ENCODE results near the gene NEIL3. TPM values are rescaled to one million over a fixed set of nuclear protein-coding genes. Genes with fewer than 3 reads are reported as not detected.

The NEIL3 gene
- total and polyA plus RNA-seq, 10 of the 15 experiments (the other 5 are each of a cell fraction or from before 2014, with no cell fraction given): 3.0 to 13.8 (median 8.9) TPM

- no peak for FAIRE-seq
- DNase-seq (ENCODE audit: low read depth, low spot score): no peak
- H3K27ac ChIP-seq (ENCODE audit: control insufficient read depth, insufficient read depth): no peak overlapping the region
- BruUV-seq (replicated peaks): no TSS peak
- no peaks in the 10 kb centered on the region for H3K4me1 ChIP-seq (ENCODE audit: control insufficient read depth, insufficient read depth, low read length)
- in situ Hi-C loops (cut with MboI) (loop anchor here (25.0 kb wide), 1 partner anchor 987 kb away; no protein-coding TSS in a partner anchor), intact Hi-C loops (cut with micrococcal nuclease; ENCODE audit: unreplicated experiment) (no loop called here)
- CTCF ChIA-PET: no interaction called here
- no peaks in the 10 kb centered on the region for H4K20me1 ChIP-seq (ENCODE audit: control insufficient read depth, insufficient read depth)
- no peak for ATAC-seq
- no peak overlapping the region for H3K9ac ChIP-seq (ENCODE audit: control insufficient read depth, insufficient read depth, low read length)
- SMC1A ChIA-PET (ENCODE audit: uncharacterized antibody, unreplicated experiment): no interaction called here
- H2AFZ ChIP-seq (ENCODE audit: control insufficient read depth, low read depth, low read length): no peak overlapping the region
- RAD21 ChIA-PET (ENCODE audit: unreplicated experiment): no interaction called here
- no peaks in the 10 kb centered on the region for H3K9me3 ChIP-seq (replicated peaks; ENCODE audit: control insufficient read depth, insufficient read depth, low read length)
- no peak for TF ChIP-seq SUPT20H (IDR thresholded peaks at IDR 0.05; ENCODE audit: borderline replicate concordance, control insufficient read depth, low read depth, low read length)
- TF ChIP-seq USF2 (IDR thresholded peaks at IDR 0.05; ENCODE audit: borderline replicate concordance, low read depth, low read length): no peak
- TF ChIP-seq ZNF207 (IDR thresholded peaks at IDR 0.05; ENCODE audit: borderline replicate concordance): no peak
- TF ChIP-seq WRNIP1 (IDR thresholded peaks at IDR 0.05; ENCODE audit: borderline replicate concordance, low read depth, low read length): no peak
- TF ChIP-seq ZNF384 (IDR thresholded peaks at IDR 0.05; ENCODE audit: borderline replicate concordance, low read depth, low read length): no peak
- TF ChIP-seq YBX1 (IDR thresholded peaks at IDR 0.05): no peak
- WGBS (ENCODE audit: insufficient coverage, insufficient replicate concordance, low lambda C conversion rate, missing lambda C conversion rate): 100% methylated on average over 6 of the region's 6 CpGs
- H3K36me3 ChIP-seq (ENCODE audit: control insufficient read depth in 2 of 2, insufficient read depth in 2 of 2, low read length in 1 of 2): peaks cover 0 to 4% of the 10 kb centered on the region in 2 experiments; a peak in 3 of 4 replicates
- H3K27me3 ChIP-seq (replicated peaks in 1 of 2; ENCODE audit: control insufficient read depth in 2 of 2, insufficient read depth in 2 of 2, low read length in 1 of 2): no peaks in the 10 kb centered on the region
- H3K4me3 ChIP-seq: no peak overlapping the region
- POLR2A ChIA-PET: no interaction called here
- no peak overlapping the region for H3K4me2 ChIP-seq (ENCODE audit: control insufficient read depth, insufficient read depth)
- no peaks in the 10 kb centered on the region for H3K79me2 ChIP-seq (ENCODE audit: control insufficient read depth, insufficient read depth, low read length)
These were observed 39.5 kb downstream of the NEIL3 start for GRCh38 chr4:177349191-177349590.
